Measurements from ENCODE around the gene MELK.

Gene MELK

DNA sequence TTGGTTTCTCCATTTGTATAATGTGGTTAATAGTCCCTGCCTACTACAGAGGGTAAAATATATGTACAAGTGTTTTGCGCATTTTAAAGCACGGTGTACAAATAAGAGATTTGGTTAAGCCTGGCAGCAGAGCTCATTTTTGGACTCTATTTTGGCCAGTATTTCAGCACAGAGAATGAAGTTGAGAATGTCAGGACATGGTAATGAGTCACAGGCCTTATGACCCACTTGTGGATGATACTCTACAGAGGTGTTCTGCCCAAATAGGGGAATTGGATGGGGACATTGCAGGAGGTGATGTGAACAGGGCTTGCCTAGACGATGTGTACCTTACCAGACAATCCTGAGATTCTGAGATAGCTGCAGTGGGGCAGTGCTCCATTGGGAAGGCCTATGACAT lies 50.6 kb downstream of the MELK start:
- H3K4me1 ChIP-seq (ENCODE audit: control insufficient read depth, insufficient read depth, low read length, poor library complexity, severe bottlenecking): peaks cover 7% of the 10 kb centered on the region
- H3K27ac ChIP-seq (ENCODE audit: low read depth, low read length, severe bottlenecking): no peak overlapping the region
- H3K9me3 ChIP-seq (ENCODE audit: control insufficient read depth, low read length): no peaks in the 10 kb centered on the region
- peaks cover 57% of the 10 kb centered on the region for H3K36me3 ChIP-seq (ENCODE audit: control insufficient read depth, insufficient read depth, low read length)
- 94 to 98% methylated on average over 2 to 3 of the region's 3 CpGs for WGBS, 2 experiments (ENCODE audit: insufficient coverage in 2 of 2)
- H3K4me3 ChIP-seq (ENCODE audit: extremely low read depth, insufficient read depth, low read length, poor library complexity, severe bottlenecking): no peak overlapping the region

DNA sequence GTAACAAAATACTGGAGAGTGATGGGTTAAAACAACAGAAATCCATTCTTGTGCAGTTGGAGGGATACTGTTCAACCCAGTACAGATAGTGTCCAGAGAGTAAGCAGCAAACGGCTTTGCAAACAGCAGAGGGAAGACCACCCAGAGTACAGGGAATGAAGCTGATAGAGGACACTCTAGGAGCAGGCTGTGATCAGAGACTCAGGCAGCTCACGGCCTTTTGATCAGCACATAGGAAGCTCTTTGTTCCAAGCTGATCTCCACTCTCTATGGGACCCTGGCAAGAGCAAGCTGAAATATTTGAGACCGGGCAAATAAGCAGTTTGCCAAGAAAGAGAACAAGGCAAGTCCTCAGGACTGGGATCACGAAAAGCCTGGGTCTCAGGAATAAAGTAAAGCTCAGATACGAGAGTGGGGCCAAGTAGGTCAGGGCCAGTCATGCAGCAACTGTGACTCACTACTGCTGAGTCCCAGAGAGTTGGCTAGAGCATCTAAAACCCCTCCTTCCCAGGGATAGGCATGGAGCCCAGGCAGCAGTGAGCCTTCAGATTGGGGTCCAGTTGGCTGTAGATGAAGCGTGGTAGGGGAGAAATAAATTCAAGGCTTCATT lies 52.4 kb downstream of the MELK start:
- H3K4me1 ChIP-seq (ENCODE audit: control insufficient read depth, insufficient read depth, low read length, poor library complexity, severe bottlenecking): peaks cover 7% of the 10 kb centered on the region
- no peaks in the 10 kb centered on the region for H3K9me3 ChIP-seq (ENCODE audit: control insufficient read depth, low read length)
- H3K36me3 ChIP-seq (ENCODE audit: control insufficient read depth, insufficient read depth, low read length): peaks cover 65% of the 10 kb centered on the region
- WGBS, 2 experiments (ENCODE audit: insufficient coverage in 2 of 2): 93 to 99% methylated on average over 6 of the region's 6 CpGs
- H3K27ac ChIP-seq (ENCODE audit: low read depth, low read length, severe bottlenecking): peak overlapping the region; percentile 56
- no peak overlapping the region for H3K4me3 ChIP-seq (ENCODE audit: extremely low read depth, insufficient read depth, low read length, poor library complexity, severe bottlenecking)

- no peaks in the 10 kb centered on the region for H3K9me3 ChIP-seq (ENCODE audit: control insufficient read depth, low read length)
- no peak overlapping the region for H3K4me3 ChIP-seq (ENCODE audit: extremely low read depth, insufficient read depth, low read length, poor library complexity, severe bottlenecking)
- H3K4me1 ChIP-seq (ENCODE audit: control insufficient read depth, insufficient read depth, low read length, poor library complexity, severe bottlenecking): no peaks in the 10 kb centered on the region
- no peak overlapping the region for H3K27ac ChIP-seq (ENCODE audit: low read depth, low read length, severe bottlenecking)
- peaks cover 58% of the 10 kb centered on the region for H3K36me3 ChIP-seq (ENCODE audit: control insufficient read depth, insufficient read depth, low read length)
- WGBS, 2 experiments (ENCODE audit: insufficient coverage in 2 of 2): 40 to 60% methylated on average over 1 of the region's 1 CpG
Observed at GRCh38 chr9:36632892-36633291, 60.2 kb downstream of the MELK start.

- Histone ChIP-seq H3K27ac (ENCODE audit: low read depth, low read length, severe bottlenecking) (no peak overlapping the region), H3K4me3 (ENCODE audit: extremely low read depth, insufficient read depth, low read length, poor library complexity, severe bottlenecking) (no peak overlapping the region), H3K36me3 (ENCODE audit: control insufficient read depth, insufficient read depth, low read length) (peaks cover 62% of the 10 kb centered on the region), H3K4me1 (ENCODE audit: control insufficient read depth, insufficient read depth, low read length, poor library complexity, severe bottlenecking) (no peaks in the 10 kb centered on the region), H3K9me3 (ENCODE audit: control insufficient read depth, low read length) (no peaks in the 10 kb centered on the region)
- WGBS, 2 experiments (ENCODE audit: insufficient coverage in 2 of 2): 100% methylated on average over 1 of the region's 2 CpGs
Observed at GRCh38 chr9:36637491-36638270, 65.0 kb downstream of the MELK start.

- H3K4me1 ChIP-seq (ENCODE audit: control insufficient read depth, insufficient read depth, low read length, poor library complexity, severe bottlenecking): no peaks in the 10 kb centered on the region
- H3K27ac ChIP-seq (ENCODE audit: low read depth, low read length, severe bottlenecking): no peak overlapping the region
- 96% methylated on average over 4 of the region's 6 CpGs for WGBS, 2 experiments (ENCODE audit: insufficient coverage in 2 of 2)
- no peak overlapping the region for H3K4me3 ChIP-seq (ENCODE audit: extremely low read depth, insufficient read depth, low read length, poor library complexity, severe bottlenecking)
- no peaks in the 10 kb centered on the region for H3K9me3 ChIP-seq (ENCODE audit: control insufficient read depth, low read length)
- H3K36me3 ChIP-seq (ENCODE audit: control insufficient read depth, insufficient read depth, low read length): peaks cover 63% of the 10 kb centered on the region
Observed at GRCh38 chr9:36640771-36641381, 68.2 kb downstream of the MELK start.

DNA sequence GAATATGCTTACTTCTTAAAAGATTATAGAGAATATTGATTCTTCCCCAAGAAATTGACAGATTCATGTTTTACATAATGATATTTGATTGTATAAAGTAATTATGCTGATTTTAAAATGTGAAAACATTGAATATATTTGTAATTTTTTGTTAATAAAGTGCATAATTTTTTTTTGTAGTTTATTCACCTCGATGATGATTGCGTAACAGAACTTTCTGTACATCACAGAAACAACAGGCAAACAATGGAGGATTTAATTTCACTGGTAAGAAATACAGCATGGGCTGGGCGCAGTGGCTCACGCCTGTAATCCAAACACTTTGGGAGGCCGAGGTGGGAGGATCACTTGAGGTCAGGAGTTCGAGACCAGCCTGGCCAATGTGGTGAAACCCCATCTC lies 70.1 kb downstream of the MELK start:
- Histone ChIP-seq H3K4me1 (ENCODE audit: control insufficient read depth, insufficient read depth, low read length, poor library complexity, severe bottlenecking) (no peaks in the 10 kb centered on the region), H3K9me3 (ENCODE audit: control insufficient read depth, low read length) (no peaks in the 10 kb centered on the region), H3K27ac (ENCODE audit: low read depth, low read length, severe bottlenecking) (no peak overlapping the region), H3K4me3 (ENCODE audit: extremely low read depth, insufficient read depth, low read length, poor library complexity, severe bottlenecking) (no peak overlapping the region), H3K36me3 (ENCODE audit: control insufficient read depth, insufficient read depth, low read length) (peaks cover 77% of the 10 kb centered on the region)
- WGBS, 2 experiments (ENCODE audit: insufficient coverage in 2 of 2): 94 to 100% methylated on average over 1 to 4 of the region's 6 CpGs

DNA sequence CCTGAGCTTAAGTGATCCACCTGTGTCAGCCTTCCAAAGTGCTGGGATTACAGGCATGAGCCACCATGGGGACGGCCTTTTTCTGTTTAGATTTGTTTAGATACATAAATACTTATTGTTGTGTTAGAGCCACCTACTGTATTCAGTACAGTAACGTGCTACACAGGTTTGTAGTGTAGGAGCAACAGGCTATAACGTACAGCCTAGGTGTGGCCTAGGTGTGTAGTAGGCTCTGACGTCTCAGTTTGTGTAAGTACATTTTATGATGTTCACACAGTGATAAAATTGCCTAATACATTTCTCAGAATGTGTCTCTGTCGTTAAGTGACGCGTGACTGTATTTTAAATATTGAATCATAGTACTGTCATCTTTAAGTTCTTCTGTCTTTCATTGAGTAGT lies 84.1 kb downstream of the MELK start:
- H3K27ac ChIP-seq (ENCODE audit: low read depth, low read length, severe bottlenecking): no peak overlapping the region
- no peak overlapping the region for H3K4me3 ChIP-seq (ENCODE audit: extremely low read depth, insufficient read depth, low read length, poor library complexity, severe bottlenecking)
- H3K4me1 ChIP-seq (ENCODE audit: control insufficient read depth, insufficient read depth, low read length, poor library complexity, severe bottlenecking): no peaks in the 10 kb centered on the region
- 100% methylated on average over 2 of the region's 7 CpGs; no CpG with 5 or more reads in 1 of the 2 experiments for WGBS, 2 experiments (ENCODE audit: insufficient coverage in 2 of 2)
- no peaks in the 10 kb centered on the region for H3K9me3 ChIP-seq (ENCODE audit: control insufficient read depth, low read length)
- peaks cover 79% of the 10 kb centered on the region for H3K36me3 ChIP-seq (ENCODE audit: control insufficient read depth, insufficient read depth, low read length)

DNA sequence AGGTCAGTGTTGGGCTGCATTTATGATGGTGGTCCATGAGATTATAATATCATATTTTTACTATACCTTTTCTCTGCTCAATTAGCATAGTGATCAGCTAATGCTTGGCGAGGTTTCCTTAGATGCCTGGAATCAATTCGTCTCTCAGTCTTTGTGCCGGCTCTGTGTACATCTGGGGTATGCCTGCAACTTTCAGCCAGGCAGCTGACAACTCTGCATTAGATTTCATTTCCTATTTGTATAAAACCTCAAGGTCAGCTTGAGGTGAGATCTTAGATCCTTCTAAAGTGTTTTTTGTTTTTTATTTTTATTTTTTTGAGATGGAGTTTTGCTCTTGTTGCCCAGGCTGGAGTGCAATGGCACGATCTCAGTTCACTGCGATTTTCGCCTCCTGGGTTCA lies 86.8 kb downstream of the MELK start:
- 98 to 100% methylated on average over 3 to 6 of the region's 6 CpGs for WGBS, 2 experiments (ENCODE audit: insufficient coverage in 2 of 2)
- H3K4me3 ChIP-seq (ENCODE audit: extremely low read depth, insufficient read depth, low read length, poor library complexity, severe bottlenecking): no peak overlapping the region
- H3K27ac ChIP-seq (ENCODE audit: low read depth, low read length, severe bottlenecking): no peak overlapping the region
- peaks cover 70% of the 10 kb centered on the region for H3K36me3 ChIP-seq (ENCODE audit: control insufficient read depth, insufficient read depth, low read length)
- H3K9me3 ChIP-seq (ENCODE audit: control insufficient read depth, low read length): no peaks in the 10 kb centered on the region
- H3K4me1 ChIP-seq (ENCODE audit: control insufficient read depth, insufficient read depth, low read length, poor library complexity, severe bottlenecking): no peaks in the 10 kb centered on the region

DNA sequence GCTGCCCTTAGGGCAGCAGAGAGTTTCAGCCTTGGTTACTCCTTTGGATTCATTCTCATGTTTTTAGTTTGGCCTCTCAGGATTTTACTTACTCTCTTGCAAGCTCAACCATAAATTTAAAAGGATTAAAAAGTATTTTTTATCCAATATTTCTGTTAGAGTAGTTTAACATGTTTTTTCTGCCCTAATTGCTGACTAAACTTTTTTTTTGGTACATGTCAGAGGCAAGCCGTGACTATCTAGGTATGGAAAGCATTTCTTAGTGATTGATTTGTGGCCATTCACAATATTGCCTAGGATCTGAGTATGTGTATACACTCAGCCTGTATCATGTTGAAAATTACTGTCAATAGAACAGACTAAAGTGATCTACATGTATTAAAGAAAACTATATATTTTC lies 92.1 kb downstream of the MELK start:
- WGBS, 2 experiments (ENCODE audit: insufficient coverage in 2 of 2): 100% methylated on average over 1 of the region's 1 CpG; no CpG with 5 or more reads in 1 of the 2 experiments
- H3K27ac ChIP-seq (ENCODE audit: low read depth, low read length, severe bottlenecking): no peak overlapping the region
- no peaks in the 10 kb centered on the region for H3K9me3 ChIP-seq (ENCODE audit: control insufficient read depth, low read length)
- H3K4me1 ChIP-seq (ENCODE audit: control insufficient read depth, insufficient read depth, low read length, poor library complexity, severe bottlenecking): peaks cover 9% of the 10 kb centered on the region
- H3K36me3 ChIP-seq (ENCODE audit: control insufficient read depth, insufficient read depth, low read length): peaks cover 59% of the 10 kb centered on the region
- no peak overlapping the region for H3K4me3 ChIP-seq (ENCODE audit: extremely low read depth, insufficient read depth, low read length, poor library complexity, severe bottlenecking)

DNA sequence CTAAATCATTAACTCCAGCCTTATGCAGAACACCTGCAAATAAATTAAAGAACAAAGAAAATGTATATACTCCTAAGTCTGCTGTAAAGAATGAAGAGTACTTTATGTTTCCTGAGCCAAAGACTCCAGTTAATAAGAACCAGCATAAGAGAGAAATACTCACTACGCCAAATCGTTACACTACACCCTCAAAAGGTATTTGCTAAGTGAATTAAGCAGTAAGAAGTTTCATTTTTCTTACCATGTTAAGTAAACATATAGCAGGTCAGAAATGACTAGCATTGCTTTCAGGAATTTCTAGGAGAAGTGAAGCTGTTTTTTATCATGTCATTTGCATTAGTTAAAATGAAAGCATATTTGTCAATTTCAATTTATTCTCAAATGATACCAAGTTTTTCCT lies 92.7 kb downstream of the MELK start:
- Histone ChIP-seq H3K4me1 (ENCODE audit: control insufficient read depth, insufficient read depth, low read length, poor library complexity, severe bottlenecking) (peaks cover 9% of the 10 kb centered on the region), H3K27ac (ENCODE audit: low read depth, low read length, severe bottlenecking) (no peak overlapping the region), H3K9me3 (ENCODE audit: control insufficient read depth, low read length) (no peaks in the 10 kb centered on the region), H3K4me3 (ENCODE audit: extremely low read depth, insufficient read depth, low read length, poor library complexity, severe bottlenecking) (no peak overlapping the region), H3K36me3 (ENCODE audit: control insufficient read depth, insufficient read depth, low read length) (peaks cover 55% of the 10 kb centered on the region)
- WGBS, 2 experiments (ENCODE audit: insufficient coverage in 2 of 2): no CpG with 5 or more reads among the region's 2 CpGs

All from mesodermal cell (in vitro differentiated cells).